K562 (cell line): ENCODE measurements around the gene CDC20B.
"Not testable (repeated sequence)": the region's sequence is repeated elsewhere in the genome, so short reads cannot be mapped to it uniquely, and the experiment has no call there.

ENCODE experiments used
- ATF2 ChIP-seq: sonication (generic); formaldehyde crosslinking; IDR thresholded peaks from 2 replicates; pipeline ENCODE4 v1.8.1; 2022; ENCODE audit warnings: missing genetic modification reagents
- E2F4 ChIP-seq: sonication (generic); formaldehyde crosslinking; IDR thresholded peaks from 2 replicates; pipeline ENCODE4 v1.8.0; 2022; ENCODE audit warnings: mild to moderate bottlenecking, low read depth, missing genetic modification reagents
- GATA2 ChIP-seq: sonication (generic); formaldehyde crosslinking; IDR thresholded peaks from 2 replicates; pipeline ENCODE4 v1.4.0; 2020; ENCODE audit warnings: mild to moderate bottlenecking, missing genetic modification reagents
- MYBL2 ChIP-seq, 2 experiments: fragments of 450-650 bp in 1 of 2; sonication (generic) in 1 of 2; formaldehyde crosslinking in 1 of 2; IDR thresholded peaks; 2 replicates each; pipeline versions ENCODE4 v1.6.1 to v1.8.1; 2017 to 2022; ENCODE audit warnings: borderline replicate concordance in 1 of 2, inconsistent platforms in 1 of 2, low read depth in 1 of 2, mild to moderate bottlenecking in 1 of 2, missing genetic modification reagents in 1 of 2, moderate library complexity in 1 of 2
- PHF21A ChIP-seq: fragments of 450-650 bp; IDR thresholded peaks from 2 replicates; pipeline ENCODE4 v1.6.1; 2017; ENCODE audit warnings: low read depth, borderline replicate concordance
- ZZZ3 ChIP-seq: fragments of 450-650 bp; IDR thresholded peaks from 2 replicates; pipeline ENCODE4 v1.6.1; 2016; ENCODE audit warnings: antibody characterized with exemption, mild to moderate bottlenecking, moderate library complexity
- TF ChIP-seq, protein P1 (sequence below): fragments of 250-450 bp; sonication (Bioruptor Pico); IDR thresholded peaks from 2 replicates; pipeline ENCODE4 v1.4.0; 2020; ENCODE audit warnings: mild to moderate bottlenecking, moderate library complexity

GRCh38 chr5:55091011-55091410 is 82.0 kb downstream of the CDC20B start:
- TF ChIP-seq ATF2 (CRISPR knock-in tag); MYBL2 (IDR thresholded peaks at IDR 0.05; ENCODE audit: low read depth); MYBL2 (CRISPR knock-in tag; IDR thresholded peaks at IDR 0.05; ENCODE audit: borderline replicate concordance); E2F4 (CRISPR knock-in tag); GATA2 (CRISPR knock-in tag); PHF21A; ZZZ3: not testable (repeated sequence)
- TF ChIP-seq, protein P1, sequence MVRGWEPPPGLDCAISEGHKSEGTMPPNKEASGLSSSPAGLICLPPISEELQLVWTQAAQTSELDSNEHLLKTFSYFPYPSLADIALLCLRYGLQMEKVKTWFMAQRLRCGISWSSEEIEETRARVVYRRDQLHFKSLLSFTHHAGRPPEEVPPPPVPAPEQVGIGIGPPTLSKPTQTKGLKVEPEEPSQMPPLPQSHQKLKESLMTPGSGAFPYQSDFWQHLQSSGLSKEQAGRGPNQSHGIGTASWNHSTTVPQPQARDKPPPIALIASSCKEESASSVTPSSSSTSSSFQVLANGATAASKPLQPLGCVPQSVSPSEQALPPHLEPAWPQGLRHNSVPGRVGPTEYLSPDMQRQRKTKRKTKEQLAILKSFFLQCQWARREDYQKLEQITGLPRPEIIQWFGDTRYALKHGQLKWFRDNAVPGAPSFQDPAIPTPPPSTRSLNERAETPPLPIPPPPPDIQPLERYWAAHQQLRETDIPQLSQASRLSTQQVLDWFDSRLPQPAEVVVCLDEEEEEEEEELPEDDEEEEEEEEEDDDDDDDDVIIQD (CRISPR knock-in tag) = not testable (repeated sequence)
